Measurements from ENCODE around the gene FYB1.
A peak's percentile ranks its signal among the peaks of the same experiment; 100 is the strongest.

- TF ChIP-seq CTCF (IDR thresholded peaks at IDR 0.05) (peak in 1 of 6 experiments; percentile 26), POLR2A (IDR thresholded peaks at IDR 0.05) (no peak)
Measured at GRCh38 chr5:39106322-39106721, 113.0 kb downstream of the FYB1 start.

Measured in esophagus squamous epithelium (tissue), 4 donors.